HCT116 (cell line): ENCODE results near the gene ANXA3. TPM values are rescaled to one million over a fixed set of nuclear protein-coding genes. Genes with fewer than 3 reads are reported as not detected.

ENCODE experiments used
- ATAC-seq: fragments of 200-7000 bp; cut with Tn5 transposase; 2 replicates; pipeline ENCODE4 v1.9.1; 2020; ENCODE audit warnings: mild to moderate bottlenecking, moderate library complexity
- BruUV-seq: library from RNA; stranded (reverse); fragments of 400-500 nt; replicated peaks from 2 replicates; lab custom pipeline; 2021; lab: Mats Ljungman, UMichigan
- CTCF ChIA-PET: fragments of 300-600 bp; sonication (Branson Sonifier 250); formaldehyde crosslinking; loops from one replicate; lab custom pipeline; 2021; ENCODE audit warnings: antibody characterized with exemption; lab: Charles Lee
- POLR2A ChIA-PET: fragments of 300-600, 350-600 bp; sonication (Branson Sonifier 250); formaldehyde crosslinking; loops from one replicate; lab custom pipeline; 2021; ENCODE audit warnings: antibody characterized with exemption; lab: Charles Lee
- RAD21 ChIA-PET, 2 experiments: fragments of 300-600 bp; sonication (Branson Sonifier 250); formaldehyde crosslinking; loops; one replicate each; lab custom pipeline; 2023; ENCODE audit warnings: low total read pairs in 2 of 2; ENCODE audit not compliant: uncharacterized antibody in 2 of 2, unreplicated experiment in 2 of 2, low non-redundant PET in 1 of 2; lab: Charles Lee
- DNase-seq: peaks from one replicate; pipeline ENCODE4 v3.0.0-alpha.2; 2010; ENCODE audit warnings: low read depth, low spot score
- H2AFZ ChIP-seq: fragments of 200-600 bp; shearing (Covaris generic), sonication (generic); 2 replicates; pipeline ENCODE4 v1.6.1; 2017; ENCODE audit warnings: low read depth, mixed run types, mixed read lengths, antibody characterized with exemption, low read length; ENCODE audit not compliant: poor library complexity, severe bottlenecking
- H3K27ac ChIP-seq: 2 replicates; pipeline ENCODE4 v1.5.1; 2012; ENCODE audit warnings: low read depth, low read length
- H3K27me3 ChIP-seq: fragments of 200-600 bp; sonication (generic); 2 replicates; pipeline ENCODE4 v1.6.1; 2016; ENCODE audit warnings: mixed run types, low read length, mixed read lengths; ENCODE audit not compliant: insufficient read depth
- H3K36me3 ChIP-seq, 2 experiments: fragments of 200-500 bp in 1 of 2; fragments of 200-600 bp in 1 of 2; sonication (Bioruptor generic) in 1 of 2; sonication (generic) in 1 of 2; 2 replicates each; pipeline versions ENCODE4 v1.5.1 to v1.6.1; 2014 to 2016; ENCODE audit warnings: low read length in 2 of 2, inconsistent platforms in 1 of 2, mixed read lengths in 1 of 2, mixed run types in 1 of 2; ENCODE audit not compliant: insufficient read depth in 2 of 2, control insufficient read depth in 1 of 2
- H3K4me1 ChIP-seq, 2 experiments: fragments of 200-600 bp in 1 of 2; sonication (generic) in 1 of 2; 2 replicates each; pipeline versions ENCODE4 v1.5.1 to v1.6.1; 2012 to 2017; ENCODE audit warnings: low read length in 2 of 2, inconsistent platforms in 1 of 2, mild to moderate bottlenecking in 1 of 2, mixed read lengths in 1 of 2, mixed run types in 1 of 2, moderate library complexity in 1 of 2; ENCODE audit not compliant: insufficient read depth in 2 of 2, control insufficient read depth in 1 of 2
- H3K4me2 ChIP-seq: fragments of 200-600 bp; sonication (generic); 2 replicates; pipeline ENCODE4 v1.6.1; 2017; ENCODE audit warnings: mixed run types, low read length, mixed read lengths
- H3K4me3 ChIP-seq, 2 experiments: fragments of 200-600 bp in 1 of 2; sonication (generic) in 1 of 2; replicated peaks in 1 of 2; 2 replicates each; pipeline ENCODE4 v1.5.1; 2011 to 2016; ENCODE audit warnings: low read length in 2 of 2, control low read depth in 1 of 2, low read depth in 1 of 2, mild to moderate bottlenecking in 1 of 2, mixed read lengths in 1 of 2, mixed run types in 1 of 2
- H3K79me2 ChIP-seq: fragments of 200-600 bp; sonication (generic); 2 replicates; pipeline ENCODE4 v1.6.1; 2017; ENCODE audit warnings: mild to moderate bottlenecking, mixed run types, low read length, moderate library complexity, mixed read lengths; ENCODE audit not compliant: insufficient read depth
- H3K9ac ChIP-seq: fragments of 200-600 bp; sonication (generic); 2 replicates; pipeline ENCODE4 v1.6.1; 2016; ENCODE audit warnings: low read length, mixed read lengths
- H3K9me2 ChIP-seq: fragments of 200-600 bp; sonication (generic), shearing (Covaris generic); 2 replicates; pipeline ENCODE4 v1.6.1; 2017; ENCODE audit warnings: mixed run types, mild to moderate bottlenecking, moderate library complexity; ENCODE audit not compliant: insufficient read depth
- H3K9me3 ChIP-seq, 2 experiments: fragments of 200-500 bp in 1 of 2; fragments of 200-600 bp in 1 of 2; sonication (Bioruptor generic) in 1 of 2; sonication (generic) in 1 of 2; 2 replicates each; pipeline ENCODE4 v1.6.1; 2014 to 2017; ENCODE audit warnings: low read length in 2 of 2, mixed read lengths in 2 of 2, inconsistent platforms in 1 of 2, low read depth in 1 of 2, mild to moderate bottlenecking in 1 of 2, mixed run types in 1 of 2, moderate library complexity in 1 of 2; ENCODE audit not compliant: control insufficient read depth in 1 of 2, insufficient read depth in 1 of 2
- H4K20me1 ChIP-seq: fragments of 200-600 bp; sonication (generic), shearing (Covaris generic); 2 replicates; pipeline ENCODE4 v1.6.1; 2017; ENCODE audit warnings: mixed run types, mild to moderate bottlenecking, moderate library complexity; ENCODE audit not compliant: insufficient read depth
- CEBPB ChIP-seq: IDR thresholded peaks from 2 replicates; pipeline ENCODE4 v1.6.1; 2012; ENCODE audit warnings: low read depth
- FOSL1 ChIP-seq: IDR thresholded peaks from 2 replicates; pipeline ENCODE4 v1.6.1; 2012; ENCODE audit warnings: low read depth
- POLR2AphosphoS5 ChIP-seq: IDR thresholded peaks from 2 replicates; pipeline ENCODE4 v1.6.1; 2011; ENCODE audit warnings: mild to moderate bottlenecking, low read depth, low read length, moderate library complexity
- SIN3A ChIP-seq: IDR thresholded peaks from 2 replicates; pipeline ENCODE4 v1.6.1; 2012; ENCODE audit warnings: low read depth
- SP1 ChIP-seq: IDR thresholded peaks from 2 replicates; pipeline ENCODE4 v1.6.1; 2012; ENCODE audit warnings: low read depth
- SRF ChIP-seq: IDR thresholded peaks from 2 replicates; pipeline ENCODE4 v1.6.1; 2012; ENCODE audit warnings: low read depth
- TCF7L2 ChIP-seq: IDR thresholded peaks from 2 replicates; pipeline ENCODE4 v1.7.0; 2011; ENCODE audit warnings: borderline replicate concordance, inconsistent platforms; ENCODE audit not compliant: insufficient read depth, insufficient read length; ENCODE audit errors: extremely low read depth
- YY1 ChIP-seq: IDR thresholded peaks from 2 replicates; pipeline ENCODE4 v1.6.1; 2011; ENCODE audit warnings: low read length, low read depth, moderate library complexity, mild to moderate bottlenecking; ENCODE audit not compliant: insufficient replicate concordance; ENCODE audit errors: extremely low read depth
- ZFX ChIP-seq: fragments of 450-650 bp; IDR thresholded peaks from 2 replicates; pipeline ENCODE4 v1.6.1; 2017
- intact Hi-C: fragments of 100-400 bp; cut with micrococcal nuclease; formaldehyde crosslinking; loops from 2 replicates; pipeline ENCODE4 v1.10.0; 2022
- total RNA-seq: library from RNA; stranded (reverse); gene quantifications from one replicate; pipeline ENCODE4 v1.2.1, GENCODE V29; 2021; ENCODE audit not compliant: unreplicated experiment

ANXA3 gene
- total RNA-seq, 1 experiment from 2014 or later, result 158 TPM

DNA sequence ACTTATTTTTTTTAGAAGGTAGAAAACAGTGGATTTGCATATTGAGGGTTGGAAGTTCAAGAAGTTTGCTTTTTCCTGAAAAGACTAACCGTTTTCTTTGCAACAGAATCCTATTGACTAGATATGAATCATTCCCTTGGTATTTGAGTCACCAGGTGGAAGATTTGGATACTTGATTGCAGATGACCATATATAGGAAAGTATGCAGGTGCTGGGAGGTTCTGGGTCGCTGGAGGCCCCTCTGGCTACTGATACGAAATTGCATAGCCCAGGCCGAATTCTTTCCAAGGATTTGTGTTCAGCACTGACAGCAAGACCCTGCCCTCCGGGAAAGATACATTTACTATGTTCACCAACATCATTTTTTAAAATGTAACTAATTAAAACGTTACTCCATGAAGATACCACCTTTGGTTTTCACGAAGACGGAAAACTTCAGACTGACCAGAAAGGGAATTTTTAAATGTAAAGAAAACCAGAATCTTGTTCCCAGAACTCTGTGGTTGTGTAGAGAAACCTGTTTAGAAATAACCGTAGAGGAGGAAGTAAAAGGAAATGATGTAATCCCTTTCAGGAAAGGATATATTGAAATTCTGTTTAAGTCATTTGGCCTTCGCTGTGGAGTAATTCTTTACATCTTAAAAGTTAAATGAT lies 946 bp downstream of the ANXA3 start (continued):
- no peak for TF ChIP-seq TCF7L2
- peak; percentile 64 for TF ChIP-seq POLR2AphosphoS5
- no peak for TF ChIP-seq YY1
- TF ChIP-seq CEBPB, result peak; percentile 17
- TF ChIP-seq SP1, result peak; percentile 80
- peak; percentile 100 for TF ChIP-seq SRF
- TF ChIP-seq SIN3A, result no peak; the same call in 1 of the 2 replicates
- TF ChIP-seq FOSL1, result peak; percentile 92
- TF ChIP-seq, all 23 proteins: peak for 8

- peaks cover 63 to 76% of the 10 kb centered on the region in 2 experiments for H3K4me1 ChIP-seq
- no peaks in the 10 kb centered on the region for H3K9me2 ChIP-seq
- H3K27ac ChIP-seq, result peak overlapping the region; percentile 100
- peaks cover 39% of the 10 kb centered on the region for H3K79me2 ChIP-seq
- no peak overlapping the region for H2AFZ ChIP-seq
- RAD21 ChIA-PET, result no interaction called here
- ATAC-seq (no peak), DNase-seq (no peak)
- TF ChIP-seq ZFX (no peak), POLR2AphosphoS5 (peak; percentile 23; the same call in 1 of the 2 replicates)
- no peaks in the 10 kb centered on the region for H3K27me3 ChIP-seq
- BruUV-seq, result no TSS peak
- H3K36me3 ChIP-seq, result peaks cover 0 to 6% of the 10 kb centered on the region in 2 experiments; a peak in 1 of 4 replicates
- peak overlapping the region; percentile 90 for H3K9ac ChIP-seq
- intact Hi-C loops, result loop anchor here (2.0 to 5.0 kb wide), 2 partner anchors 690 to 1476 kb away; partner anchors contain the start of genes CCNI and MRPL1
- CTCF ChIA-PET, result no interaction called here
- no peaks in the 10 kb centered on the region for H4K20me1 ChIP-seq
- peak overlapping the region; percentile 61 to 71 for H3K4me3 ChIP-seq
- H3K4me2 ChIP-seq, result peak overlapping the region; percentile 87
- POLR2A ChIA-PET, result interaction anchor here (1.2 kb wide), 1 partner anchor 10 kb away, joined by 4 read pairs; no protein-coding TSS in a partner anchor
- H3K9me3 ChIP-seq, result no peaks in the 10 kb centered on the region
These were observed 1.4 kb downstream of the ANXA3 start for GRCh38 chr4:78553043-78553396.
